ENCODE results near the gene PYGB.

Gene PYGB

DNA sequence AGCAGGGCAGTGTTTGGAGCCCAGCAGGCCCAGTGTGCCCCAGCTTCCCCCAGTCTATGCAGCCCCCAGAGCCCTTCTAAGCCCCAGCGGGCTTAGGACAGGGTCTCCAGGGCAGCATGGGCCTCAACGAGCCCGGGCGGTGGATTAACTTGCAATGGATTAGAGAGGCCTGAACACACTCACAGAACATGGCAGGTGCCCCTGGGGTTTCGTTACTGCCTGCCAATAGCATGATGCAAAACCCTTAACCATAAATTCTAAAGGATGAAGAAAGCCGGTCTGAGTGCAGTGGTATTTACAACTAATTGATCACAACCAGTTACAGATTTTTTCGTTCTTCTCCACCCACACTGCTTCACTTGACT is 33.5 kb upstream of the PYGB start:
- H3K36me3 ChIP-seq (ENCODE audit: insufficient read depth) = no peaks in the 10 kb centered on the region

GRCh38 chr20:25214819-25215218 is 33.1 kb upstream of the PYGB start:
- Histone ChIP-seq H4K20me1 (ENCODE audit: insufficient read depth) (no peaks in the 10 kb centered on the region), H3K9ac (no peak overlapping the region), H3K79me2 (ENCODE audit: insufficient read depth, low read depth) (no peaks in the 10 kb centered on the region), H2AFZ (ENCODE audit: low read depth) (no peak overlapping the region), H3K4me3 (IDR thresholded peaks at IDR 0.05; ENCODE audit: insufficient read depth, low read depth, low read length) (no peak overlapping the region), H3K4me1 (ENCODE audit: low read depth, poor library complexity, severe bottlenecking) (peaks cover 5% of the 10 kb centered on the region), H3K36me3 (ENCODE audit: insufficient read depth) (no peaks in the 10 kb centered on the region), H3K4me2 (no peak overlapping the region), H3K27ac (no peak overlapping the region), H3K27me3 (ENCODE audit: insufficient read depth, low read depth) (no peaks in the 10 kb centered on the region)
- TF ChIP-seq CTCF (conservative IDR thresholded peaks at IDR 0.05; ENCODE audit: low read depth, low read length) = no peak

More for the DNA sequence above, 33.5 kb upstream of the PYGB start:
- Histone ChIP-seq H3K4me1 (ENCODE audit: low read depth, poor library complexity, severe bottlenecking) (peaks cover 1% of the 10 kb centered on the region), H3K4me2 (no peak overlapping the region), H3K27me3 (ENCODE audit: insufficient read depth, low read depth) (no peaks in the 10 kb centered on the region), H3K79me2 (ENCODE audit: insufficient read depth, low read depth) (no peaks in the 10 kb centered on the region), H3K4me3 (IDR thresholded peaks at IDR 0.05; ENCODE audit: insufficient read depth, low read depth, low read length) (no peak overlapping the region), H4K20me1 (ENCODE audit: insufficient read depth) (no peaks in the 10 kb centered on the region), H2AFZ (ENCODE audit: low read depth) (no peak overlapping the region), H3K27ac (no peak overlapping the region), H3K9ac (no peak overlapping the region)
- TF ChIP-seq CTCF (conservative IDR thresholded peaks at IDR 0.05; ENCODE audit: low read depth, low read length) = no peak

- H2AFZ ChIP-seq (ENCODE audit: low read depth) = no peak overlapping the region
- H3K4me2 ChIP-seq = no peak overlapping the region
- no peaks in the 10 kb centered on the region for H3K79me2 ChIP-seq (ENCODE audit: insufficient read depth, low read depth)
- peaks cover 7% of the 10 kb centered on the region for H3K4me1 ChIP-seq (ENCODE audit: low read depth, poor library complexity, severe bottlenecking)
- no peak overlapping the region for H3K4me3 ChIP-seq (IDR thresholded peaks at IDR 0.05; ENCODE audit: insufficient read depth, low read depth, low read length)
- TF ChIP-seq CTCF (conservative IDR thresholded peaks at IDR 0.05; ENCODE audit: low read depth, low read length) = no peak
- no peaks in the 10 kb centered on the region for H3K27me3 ChIP-seq (ENCODE audit: insufficient read depth, low read depth)
- no peaks in the 10 kb centered on the region for H4K20me1 ChIP-seq (ENCODE audit: insufficient read depth)
- H3K36me3 ChIP-seq (ENCODE audit: insufficient read depth) = no peaks in the 10 kb centered on the region
- no peak overlapping the region for H3K9ac ChIP-seq
- no peak overlapping the region for H3K27ac ChIP-seq
These were observed 32.4 kb upstream of the PYGB start for GRCh38 chr20:25215521-25215920.

GRCh38 chr20:25216199-25216945 is 31.5 kb upstream of the PYGB start:
- Histone ChIP-seq H3K27me3 (ENCODE audit: insufficient read depth, low read depth) (no peaks in the 10 kb centered on the region), H3K4me3 (IDR thresholded peaks at IDR 0.05; ENCODE audit: insufficient read depth, low read depth, low read length) (no peak overlapping the region), H3K4me1 (ENCODE audit: low read depth, poor library complexity, severe bottlenecking) (peaks cover 7% of the 10 kb centered on the region), H3K36me3 (ENCODE audit: insufficient read depth) (no peaks in the 10 kb centered on the region), H2AFZ (ENCODE audit: low read depth) (no peak overlapping the region), H3K79me2 (ENCODE audit: insufficient read depth, low read depth) (no peaks in the 10 kb centered on the region), H3K9ac (no peak overlapping the region), H4K20me1 (ENCODE audit: insufficient read depth) (no peaks in the 10 kb centered on the region), H3K27ac (no peak overlapping the region), H3K4me2 (no peak overlapping the region)
- no peak for TF ChIP-seq CTCF (conservative IDR thresholded peaks at IDR 0.05; ENCODE audit: low read depth, low read length)

Data from KMS-11 (cell line).